ENCODE results near the gene CLEC4G.
"Not testable (repeated sequence)": the region's sequence is repeated elsewhere in the genome, so short reads cannot be mapped to it uniquely, and the experiment has no call there.

The CLEC4G gene

GRCh38 chr19:7732045-7732444 lies at the start of gene CLEC4G:
Gene CLEC4G, minus strand, starts transcription at chr19:7732110. Its CDS starts 8 bp downstream, at chr19:7732102.
- DNase-seq: no peak

GRCh38 chr19:7781157-7781556 lies 49.2 kb upstream of the CLEC4G start:
- DNase-seq: no peak

GRCh38 chr19:7779631-7780486 lies 47.9 kb upstream of the CLEC4G start:
- DNase-seq: no peak

- no peak for DNase-seq
These were observed 46.2 kb upstream of the CLEC4G start for GRCh38 chr19:7778081-7778480.

- DNase-seq: no peak
These were observed 43.9 kb upstream of the CLEC4G start for GRCh38 chr19:7775761-7776160.

GRCh38 chr19:7773841-7774240 lies 41.9 kb upstream of the CLEC4G start:
- no peak for DNase-seq

- peak; percentile 47 for DNase-seq
These were observed 40.9 kb upstream of the CLEC4G start for GRCh38 chr19:7772752-7773291.

GRCh38 chr19:7771072-7771471 lies 39.2 kb upstream of the CLEC4G start:
- no peak for DNase-seq

GRCh38 chr19:7769171-7769570 lies 37.3 kb upstream of the CLEC4G start:
- no peak for DNase-seq

- no peak for DNase-seq
These were observed 35.6 kb upstream of the CLEC4G start for GRCh38 chr19:7767487-7767886.

GRCh38 chr19:7766535-7766934 lies 34.6 kb upstream of the CLEC4G start:
- DNase-seq: no peak

GRCh38 chr19:7765043-7765442 lies 33.1 kb upstream of the CLEC4G start:
- DNase-seq: not testable (repeated sequence)

GRCh38 chr19:7764157-7764556 lies 32.2 kb upstream of the CLEC4G start:
- not testable (repeated sequence) for DNase-seq

- no peak for DNase-seq
These were observed 31.8 kb upstream of the CLEC4G start for GRCh38 chr19:7763696-7764095.

- DNase-seq: no peak
These were observed 30.9 kb upstream of the CLEC4G start, which contains the start of gene CLEC4M for GRCh38 chr19:7762719-7763293. Gene CLEC4M, plus strand, starts transcription at chr19:7763243. Its CDS starts 24 bp downstream, at chr19:7763267.

- no peak for DNase-seq
These were observed 27.2 kb upstream of the CLEC4G start for GRCh38 chr19:7759156-7759555.

GRCh38 chr19:7757358-7757757 lies 25.4 kb upstream of the CLEC4G start:
- no peak for DNase-seq

- no peak for DNase-seq
These were observed 24.3 kb upstream of the CLEC4G start for GRCh38 chr19:7756258-7756657.

GRCh38 chr19:7751157-7751783 lies 19.4 kb upstream of the CLEC4G start:
- DNase-seq: peak; percentile 48

- DNase-seq: no peak
These were observed 16.8 kb upstream of the CLEC4G start for GRCh38 chr19:7748756-7749155.

- no peak for DNase-seq
These were observed 16.3 kb upstream of the CLEC4G start for GRCh38 chr19:7748171-7748570.

GRCh38 chr19:7746903-7747884 lies 15.3 kb upstream of the CLEC4G start, which contains the start of gene CD209:
Gene CD209, minus strand, starts transcription at chr19:7747534. Its CDS starts 23 bp downstream, at chr19:7747511.
- no peak for DNase-seq
